PC-9 (cell line): Measurements from ENCODE around the gene TUBE1. TPM values are rescaled to one million over a fixed set of nuclear protein-coding genes. Genes with fewer than 3 reads are reported as not detected.
A peak's percentile ranks its signal among the peaks of the same experiment; 100 is the strongest.

Experiments used
- BruUV-seq: library from RNA; stranded (reverse); fragments of 400-500 nt; replicated peaks from 2 replicates; lab custom pipeline; 2021; lab: Mats Ljungman, UMichigan
- CTCF ChIA-PET: fragments of 300-600 bp; sonication (Branson Sonifier 250); formaldehyde crosslinking; loops from one replicate; lab custom pipeline; 2022; ENCODE audit warnings: antibody characterized with exemption; lab: Charles Lee
- POLR2A ChIA-PET: fragments of 300-600 bp; sonication (Branson Sonifier 250); formaldehyde crosslinking; loops from one replicate; lab custom pipeline; 2022; ENCODE audit warnings: antibody characterized with exemption; ENCODE audit not compliant: unreplicated experiment; lab: Charles Lee
- DNase-seq, 2 experiments: peaks; one replicate each; pipeline versions ENCODE4 v3.0.0 to v3.0.0-alpha.2; 2015 to 2022; ENCODE audit warnings: mixed read lengths in 1 of 2
- H2AFZ ChIP-seq: fragments of 200-600 bp; sonication (generic); 2 replicates; pipeline ENCODE4 v1.8.1; 2017; ENCODE audit warnings: antibody characterized with exemption
- H3F3A ChIP-seq: fragments of 200-600 bp; sonication (generic); 2 replicates; pipeline ENCODE4 v1.8.1; 2017; ENCODE audit warnings: antibody characterized with exemption, mild to moderate bottlenecking, low read depth; ENCODE audit not compliant: insufficient read depth
- H3K27ac ChIP-seq: fragments of 200-600 bp; sonication (generic); 2 replicates; pipeline ENCODE4 v1.6.1; 2016; ENCODE audit warnings: mixed run types
- H3K27me3 ChIP-seq: fragments of 200-600 bp; sonication (generic); 2 replicates; pipeline ENCODE4 v1.6.1; 2016; ENCODE audit warnings: low read depth, mixed run types; ENCODE audit not compliant: insufficient read depth
- H3K36me3 ChIP-seq: fragments of 200-600 bp; sonication (generic); 2 replicates; pipeline ENCODE4 v1.6.1; 2016; ENCODE audit warnings: low read depth, mixed run types
- H3K4me1 ChIP-seq: fragments of 200-600 bp; sonication (generic); replicated peaks from 2 replicates; pipeline ENCODE4 v1.6.1; 2016; ENCODE audit warnings: mixed run types; ENCODE audit not compliant: insufficient read depth
- H3K4me2 ChIP-seq: fragments of 200-600 bp; sonication (generic); 2 replicates; pipeline ENCODE4 v1.6.1; 2017; ENCODE audit warnings: mixed run types
- H3K4me3 ChIP-seq: fragments of 200-600 bp; sonication (generic); 2 replicates; pipeline ENCODE4 v1.6.1; 2016; ENCODE audit warnings: mixed run types
- H3K79me2 ChIP-seq: fragments of 200-600 bp; sonication (generic); 2 replicates; pipeline ENCODE4 v1.6.1; 2017; ENCODE audit warnings: low read depth, mixed run types
- H3K9me2 ChIP-seq: fragments of 200-600 bp; sonication (generic); 2 replicates; pipeline ENCODE4 v1.8.1; 2017; ENCODE audit warnings: mild to moderate bottlenecking; ENCODE audit not compliant: insufficient read depth
- H3K9me3 ChIP-seq: fragments of 200-600 bp; sonication (generic); 2 replicates; pipeline ENCODE4 v1.8.1; 2016; ENCODE audit warnings: low read depth; ENCODE audit not compliant: insufficient read depth
- H4K20me1 ChIP-seq: fragments of 200-600 bp; sonication (generic); 2 replicates; pipeline ENCODE4 v1.8.1; 2017; ENCODE audit not compliant: insufficient read depth
- CTCF ChIP-seq: fragments of 200-600 bp; sonication (generic); conservative IDR thresholded peaks from 2 replicates; pipeline ENCODE4 v1.6.1; 2017; ENCODE audit warnings: mixed run types, antibody characterized with exemption, mild to moderate bottlenecking, moderate library complexity
- EZH2 ChIP-seq: fragments of 200-600 bp; sonication (generic); IDR thresholded peaks from 2 replicates; pipeline ENCODE4 v1.8.0; 2017; ENCODE audit warnings: antibody characterized with exemption, low read depth
- intact Hi-C: fragments of 100-400 bp; cut with micrococcal nuclease; formaldehyde crosslinking; loops from one replicate; pipeline ENCODE4 v1.10.0; 2022; ENCODE audit not compliant: unreplicated experiment
- total RNA-seq: library from RNA; stranded (reverse); gene quantifications from 2 replicates; pipeline ENCODE4 v1.2.3, GENCODE V29; 2021

Gene TUBE1
- total RNA-seq, 1 experiment from 2014 or later = 30.3 TPM

DNA sequence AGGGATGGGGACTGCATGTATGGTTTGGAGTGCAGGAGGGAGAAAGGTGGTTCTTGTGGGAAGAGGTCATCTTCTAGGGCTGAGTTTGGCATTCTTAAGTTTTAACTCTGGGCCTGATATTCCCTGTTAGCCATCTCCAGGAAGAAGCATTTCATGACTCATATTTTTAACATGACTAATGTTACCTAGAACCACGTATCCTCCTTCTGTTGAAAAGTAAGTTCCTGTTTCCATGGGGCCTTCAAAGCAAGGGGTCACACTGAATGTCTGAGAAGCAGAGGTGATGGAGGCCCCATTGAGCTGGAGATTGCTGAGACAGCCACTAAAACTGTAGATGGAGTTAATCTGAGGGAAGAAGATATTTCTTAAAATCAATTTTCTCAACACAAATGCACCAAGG, 30.3 kb upstream of the TUBE1 start:
- no peak for TF ChIP-seq EZH2
- TF ChIP-seq CTCF = no peak
- no peak overlapping the region for H2AFZ ChIP-seq
- H3K4me3 ChIP-seq = no peak overlapping the region
- POLR2A ChIA-PET = no interaction called here
- peaks cover 50% of the 10 kb centered on the region for H3F3A ChIP-seq
- no peaks in the 10 kb centered on the region for H3K9me2 ChIP-seq
- no peak overlapping the region for H3K4me2 ChIP-seq
- no peaks in the 10 kb centered on the region for H3K27me3 ChIP-seq
- no peaks in the 10 kb centered on the region for H3K9me3 ChIP-seq
- BruUV-seq = no TSS peak
- intact Hi-C loops = no loop called here
- H3K27ac ChIP-seq = peak overlapping the region; percentile 23
- peak; percentile 8 to 74 for DNase-seq
- H3K79me2 ChIP-seq = no peaks in the 10 kb centered on the region
- 0 out of 2 replicates have a peak, but pooled peaks cover 3% of the 10 kb centered on the region for H4K20me1 ChIP-seq
- CTCF ChIA-PET = interaction anchor here (0.6 kb wide), 1 partner anchor 149 kb away, joined by 7 read pairs; no protein-coding TSS in a partner anchor
- H3K4me1 ChIP-seq = peaks cover 9% of the 10 kb centered on the region
- peaks cover 90% of the 10 kb centered on the region for H3K36me3 ChIP-seq

DNA sequence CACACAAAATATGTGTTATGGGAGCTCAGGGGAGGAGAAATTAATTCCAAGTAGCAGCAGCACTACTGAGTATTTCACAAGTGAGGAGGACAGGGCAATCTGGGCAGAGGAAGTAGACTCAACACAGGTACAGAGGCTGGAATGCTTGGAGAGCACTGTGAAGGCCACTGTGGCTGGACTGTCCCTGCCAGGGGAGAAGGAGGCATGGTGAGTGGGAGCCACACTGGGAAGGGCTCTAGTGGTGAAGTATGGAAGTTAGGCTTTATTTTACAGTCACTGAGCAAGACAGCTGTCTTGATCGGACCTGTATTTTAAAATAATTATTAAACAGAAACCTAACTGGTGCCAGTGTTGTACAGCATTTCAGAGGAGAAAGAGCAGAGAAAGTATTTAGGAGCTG, 28.9 kb upstream of the TUBE1 start:
- Histone ChIP-seq H3K4me3 (no peak overlapping the region), H3K79me2 (no peaks in the 10 kb centered on the region), H2AFZ (no peak overlapping the region), H3F3A (peaks cover 46% of the 10 kb centered on the region), H3K9me2 (no peaks in the 10 kb centered on the region), H4K20me1 (0 out of 2 replicates have a peak, but pooled peaks cover 3% of the 10 kb centered on the region), H3K36me3 (peaks cover 90% of the 10 kb centered on the region), H3K27me3 (no peaks in the 10 kb centered on the region), H3K4me1 (peaks cover 9% of the 10 kb centered on the region), H3K4me2 (no peak overlapping the region), H3K9me3 (no peaks in the 10 kb centered on the region), H3K27ac (no peak overlapping the region)
- no TSS peak for BruUV-seq
- DNase-seq = no peak
- intact Hi-C loops = no loop called here
- TF ChIP-seq EZH2 (no peak), CTCF (no peak)
- ChIA-PET CTCF (no interaction called here), POLR2A (no interaction called here)

- H3K9me2 ChIP-seq = no peaks in the 10 kb centered on the region
- no peak overlapping the region for H3K27ac ChIP-seq
- ChIA-PET CTCF (no interaction called here), POLR2A (no interaction called here)
- peaks cover 9% of the 10 kb centered on the region for H3K4me1 ChIP-seq
- peaks cover 87% of the 10 kb centered on the region for H3K36me3 ChIP-seq
- no peak overlapping the region for H3K4me3 ChIP-seq
- no peaks in the 10 kb centered on the region for H3K9me3 ChIP-seq
- no peaks in the 10 kb centered on the region for H3K27me3 ChIP-seq
- H3K4me2 ChIP-seq = no peak overlapping the region
- no peak for DNase-seq
- H3F3A ChIP-seq = peaks cover 36% of the 10 kb centered on the region
- BruUV-seq = no TSS peak
- no peaks in the 10 kb centered on the region for H3K79me2 ChIP-seq
- intact Hi-C loops = no loop called here
- 0 out of 2 replicates have a peak, but pooled peaks cover 3% of the 10 kb centered on the region for H4K20me1 ChIP-seq
- TF ChIP-seq CTCF (no peak), EZH2 (no peak)
- H2AFZ ChIP-seq = no peak overlapping the region
Observed at GRCh38 chr6:112114577-112115223, 27.4 kb upstream of the TUBE1 start.
